Mononuclear cell (primary cell): ENCODE data around the gene NBPF1. TPM values are rescaled to one million over a fixed set of nuclear protein-coding genes. Genes with fewer than 3 reads are reported as not detected.
"Not testable (repeated sequence)": the region's sequence is repeated elsewhere in the genome, so short reads cannot be mapped to it uniquely, and the experiment has no call there.

ENCODE experiments used
- H3K27me3 ChIP-seq: 2 replicates; pipeline ENCODE4 v1.6.0; 2011; ENCODE audit warnings: low read length, control low read depth; ENCODE audit not compliant: insufficient read depth
- H3K4me1 ChIP-seq: 2 replicates; pipeline ENCODE4 v1.5.1; 2011; ENCODE audit warnings: mild to moderate bottlenecking, low read length, control low read depth; ENCODE audit not compliant: insufficient read depth
- H3K4me3 ChIP-seq: 2 replicates; pipeline ENCODE4 v1.5.1; 2011; ENCODE audit warnings: mild to moderate bottlenecking, low read length, moderate library complexity
- H3K9me3 ChIP-seq: 2 replicates; pipeline ENCODE4 v1.5.1; 2011; ENCODE audit warnings: low read depth, mild to moderate bottlenecking, control low read depth, low read length
- total RNA-seq: library from RNA; depleted of rRNA; stranded (reverse); fragments of >200 nt; gene quantifications from one replicate; pipeline ENCODE4 v1.2.3, GENCODE V29; 2012

NBPF1 gene
- total RNA-seq, 1 donor: 15.4 TPM

DNA sequence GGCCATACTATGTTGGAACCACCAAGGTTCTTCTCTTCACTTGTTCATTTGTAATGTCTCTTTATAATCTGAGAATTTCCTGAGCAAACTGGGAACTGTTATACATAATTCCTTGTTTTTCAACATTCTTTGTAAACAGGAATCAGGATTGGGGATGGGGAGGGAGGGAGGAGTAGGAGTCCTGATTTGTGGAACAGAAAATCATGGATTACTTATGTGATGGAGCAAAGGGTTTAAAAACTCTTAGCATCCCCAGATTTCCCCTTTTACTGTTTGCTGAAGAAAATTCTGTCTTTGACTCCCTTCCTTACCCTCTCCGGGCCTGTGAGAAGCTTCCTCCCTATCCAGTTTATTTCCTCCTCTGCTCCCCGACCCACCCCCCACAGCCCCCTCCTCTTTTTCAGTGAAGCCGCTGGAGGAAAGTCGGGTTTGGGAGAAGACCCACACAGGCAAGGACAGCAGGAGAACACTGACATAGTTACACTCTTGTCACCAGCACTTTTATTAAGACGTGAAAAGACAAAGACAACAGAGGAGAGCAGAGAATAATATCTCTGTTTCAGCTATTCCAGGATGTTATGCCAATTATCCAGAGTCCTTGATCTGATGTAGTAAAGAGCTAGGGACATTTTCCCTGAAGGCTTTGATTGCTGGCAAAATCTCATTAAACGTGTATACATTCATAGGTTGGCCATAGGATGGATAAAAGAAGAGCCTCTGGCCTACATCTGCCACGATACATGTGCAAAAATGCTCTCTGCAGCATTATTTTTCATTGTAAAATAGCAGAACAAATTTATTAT is 4.6 kb upstream of the NBPF1 start:
- Histone ChIP-seq H3K27me3 (peaks cover 11% of the 10 kb centered on the region), H3K4me3 (no peak overlapping the region), H3K4me1 (peaks cover 14% of the 10 kb centered on the region), H3K9me3 (no peaks in the 10 kb centered on the region)

DNA sequence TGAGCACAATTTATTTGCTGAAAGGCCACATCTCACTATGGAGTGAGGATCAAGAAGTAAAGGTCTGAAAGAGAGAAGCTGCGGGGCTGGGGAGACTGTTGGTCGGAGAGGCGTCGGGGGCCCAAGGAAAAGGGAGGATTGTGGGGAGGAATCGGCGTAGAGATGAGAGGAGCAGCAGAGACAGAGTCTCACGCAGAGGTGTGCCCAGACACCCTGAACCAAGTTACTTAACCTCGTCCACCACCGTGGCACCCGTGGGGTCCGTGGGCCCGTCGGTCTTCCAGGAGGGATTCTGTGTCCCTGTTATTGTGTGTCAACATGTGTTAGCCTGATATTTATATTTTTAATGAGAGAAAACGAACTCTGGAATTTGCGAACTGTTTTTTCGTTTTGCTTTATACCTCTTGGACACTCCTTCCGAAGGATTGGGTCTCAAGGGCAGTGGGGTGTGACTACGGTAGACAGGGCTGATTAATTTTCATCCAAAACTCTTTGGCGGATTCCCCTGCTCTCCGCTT is 3.8 kb upstream of the NBPF1 start:
- H3K27me3 ChIP-seq: peaks cover 17% of the 10 kb centered on the region
- no peaks in the 10 kb centered on the region for H3K9me3 ChIP-seq
- peaks cover 22% of the 10 kb centered on the region for H3K4me1 ChIP-seq
- no peak overlapping the region for H3K4me3 ChIP-seq

DNA sequence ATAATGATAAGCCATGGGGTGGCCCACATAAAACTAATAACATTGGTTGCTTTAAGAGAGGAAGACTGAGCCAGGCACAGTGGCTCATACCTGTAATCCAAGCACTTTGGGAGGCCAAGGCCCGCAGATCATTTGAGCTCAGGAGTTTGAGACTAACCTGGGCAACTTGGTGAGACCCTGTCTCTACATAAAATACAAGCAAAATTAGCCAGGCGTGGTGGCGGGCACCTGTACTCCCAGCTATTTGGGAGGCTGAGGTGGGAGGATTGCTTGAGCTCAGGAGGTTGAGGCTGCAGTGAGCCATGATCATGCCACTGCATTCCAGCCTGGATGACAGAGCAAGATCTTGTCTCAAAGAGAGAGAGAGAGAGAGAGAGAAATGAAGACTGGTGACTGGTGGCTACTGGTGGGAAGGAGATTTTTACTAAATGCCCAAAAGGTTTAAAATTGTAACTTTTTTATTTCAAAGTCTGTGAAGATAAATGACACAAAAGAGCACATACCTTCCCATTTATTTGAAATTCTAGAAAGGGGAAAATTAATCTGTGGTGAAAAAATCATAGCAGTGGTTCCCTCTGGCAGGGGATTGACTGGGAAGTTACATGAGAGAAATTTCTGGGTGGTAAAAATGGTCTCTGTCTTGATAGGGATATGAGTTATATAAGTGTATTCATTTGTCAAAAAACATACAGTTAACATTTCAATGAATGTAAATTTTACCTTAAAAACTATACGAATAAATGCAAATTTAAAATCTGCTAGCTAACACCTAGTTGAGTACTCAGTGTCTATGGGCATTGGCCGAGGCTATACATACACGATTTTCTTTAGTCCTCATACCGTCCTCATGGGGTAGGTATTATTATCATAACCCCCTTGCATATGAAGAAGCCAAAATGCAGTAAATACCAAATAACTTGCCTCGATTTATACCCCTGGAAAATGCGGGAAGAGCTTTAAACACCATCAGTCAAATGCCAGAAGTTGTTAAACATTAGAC is 2.2 kb upstream of the NBPF1 start:
- H3K4me3 ChIP-seq: no peak overlapping the region
- peaks cover 26% of the 10 kb centered on the region for H3K4me1 ChIP-seq
- H3K9me3 ChIP-seq: no peaks in the 10 kb centered on the region

DNA sequence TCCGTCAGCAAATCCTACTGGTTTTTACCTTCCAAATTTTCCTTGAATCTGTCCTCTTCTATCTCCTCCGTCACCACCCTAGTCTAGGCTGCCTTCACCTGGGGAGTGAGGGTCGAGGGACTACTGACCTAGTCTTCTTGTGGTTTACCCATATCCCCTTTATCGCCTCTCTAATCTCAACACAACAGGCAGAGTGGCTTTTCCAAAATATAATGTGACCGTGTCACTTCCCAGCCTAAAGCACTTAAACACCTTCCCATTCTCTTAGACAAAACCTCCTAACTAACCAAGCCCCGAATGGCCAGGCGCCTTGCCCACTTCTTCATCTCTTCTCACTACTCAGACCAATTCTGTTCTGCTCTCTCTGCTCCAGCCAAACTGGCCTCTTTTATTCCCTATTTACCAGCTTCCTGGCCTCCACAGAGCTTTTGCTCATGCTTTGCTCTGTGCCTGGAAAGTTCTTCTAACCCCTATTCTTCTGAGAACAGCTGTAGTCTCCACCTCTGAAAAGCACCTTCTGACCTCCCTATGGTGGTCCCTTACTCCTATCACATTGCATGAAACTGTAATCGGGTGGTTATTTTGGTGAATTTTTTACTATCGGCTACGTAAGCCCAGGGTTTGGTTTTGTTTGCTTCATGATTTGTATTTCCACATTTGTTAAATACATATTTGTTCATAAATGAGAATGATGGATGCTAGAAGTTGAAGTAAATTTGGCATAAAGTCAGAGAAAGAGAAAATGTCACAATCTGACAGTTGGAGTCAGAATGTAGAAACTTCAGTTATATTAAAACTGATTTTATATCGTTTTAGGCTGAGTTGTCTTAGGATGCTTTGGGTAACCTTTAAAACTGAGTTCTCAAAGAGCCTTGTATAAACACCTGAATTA is 1.2 kb upstream of the NBPF1 start:
- Histone ChIP-seq H3K27me3 (peaks cover 22% of the 10 kb centered on the region), H3K9me3 (no peaks in the 10 kb centered on the region), H3K4me1 (peaks cover 26% of the 10 kb centered on the region), H3K4me3 (no peak overlapping the region)

More for the DNA sequence above, 2.2 kb upstream of the NBPF1 start:
- peaks cover 22% of the 10 kb centered on the region for H3K27me3 ChIP-seq

DNA sequence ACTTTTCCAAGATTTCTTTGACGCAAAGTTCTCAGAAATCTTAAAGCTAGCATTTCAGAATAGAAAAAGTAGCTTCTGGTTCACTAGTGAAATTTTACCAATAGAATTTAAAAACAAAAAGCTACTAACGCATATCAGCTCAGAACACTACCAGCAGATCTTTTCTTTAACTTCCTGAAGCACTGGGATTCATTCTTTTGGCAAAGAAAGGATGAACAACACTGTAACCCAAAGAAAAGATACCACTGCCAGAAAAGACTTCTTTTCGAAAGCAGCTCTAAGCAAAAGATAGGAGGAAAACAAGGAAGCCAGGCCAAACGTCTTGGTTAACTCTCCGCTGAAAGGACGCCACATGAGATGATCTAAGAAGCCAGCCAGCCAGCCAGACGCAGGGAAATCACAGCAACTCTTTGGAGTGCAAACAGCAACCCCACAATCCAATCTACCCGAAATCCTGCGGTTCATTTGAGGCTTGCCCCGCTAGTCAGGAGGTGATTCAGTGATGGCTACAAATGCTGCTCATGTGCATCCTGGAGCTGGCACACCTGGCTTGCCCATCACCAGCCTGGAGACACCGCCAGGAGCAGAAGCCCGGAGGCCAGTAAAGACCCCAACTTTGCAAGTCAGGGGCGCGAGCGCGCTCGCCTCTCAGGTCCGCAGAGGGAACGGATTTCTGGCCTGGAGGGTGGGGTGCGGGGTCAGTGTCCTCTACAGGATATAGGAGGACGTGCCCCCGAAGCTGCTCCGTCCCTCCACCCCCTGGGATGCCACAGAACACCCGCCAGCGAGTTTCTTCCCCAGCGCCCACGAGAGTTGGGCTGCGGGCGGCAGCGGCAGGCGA is 812 bp downstream of the NBPF1 start:
- Histone ChIP-seq H3K4me3 (peak overlapping the region; percentile 66), H3K4me1 (peaks cover 26% of the 10 kb centered on the region), H3K9me3 (no peaks in the 10 kb centered on the region), H3K27me3 (peaks cover 22% of the 10 kb centered on the region)

DNA sequence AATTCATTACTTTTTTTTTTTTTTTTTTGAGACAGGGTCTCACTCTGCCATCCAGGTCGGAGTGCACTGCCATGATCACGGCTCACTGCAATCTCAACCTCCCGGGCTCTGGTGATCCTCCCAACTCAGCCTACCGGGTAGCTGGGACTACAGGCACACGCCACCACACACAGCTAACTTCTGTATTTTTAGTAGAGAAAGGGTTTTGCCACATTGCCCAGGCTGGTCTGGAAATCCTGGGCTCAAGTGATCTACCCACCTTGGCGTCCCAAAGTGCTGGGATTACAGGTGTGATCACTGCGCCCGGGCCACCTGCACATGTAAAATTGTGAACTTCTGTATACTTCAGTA is 1.4 kb downstream of the NBPF1 start:
- Histone ChIP-seq H3K4me1 (peaks cover 26% of the 10 kb centered on the region), H3K27me3 (peaks cover 22% of the 10 kb centered on the region)
- not testable (repeated sequence) for H3K4me3 ChIP-seq, H3K9me3 ChIP-seq

DNA sequence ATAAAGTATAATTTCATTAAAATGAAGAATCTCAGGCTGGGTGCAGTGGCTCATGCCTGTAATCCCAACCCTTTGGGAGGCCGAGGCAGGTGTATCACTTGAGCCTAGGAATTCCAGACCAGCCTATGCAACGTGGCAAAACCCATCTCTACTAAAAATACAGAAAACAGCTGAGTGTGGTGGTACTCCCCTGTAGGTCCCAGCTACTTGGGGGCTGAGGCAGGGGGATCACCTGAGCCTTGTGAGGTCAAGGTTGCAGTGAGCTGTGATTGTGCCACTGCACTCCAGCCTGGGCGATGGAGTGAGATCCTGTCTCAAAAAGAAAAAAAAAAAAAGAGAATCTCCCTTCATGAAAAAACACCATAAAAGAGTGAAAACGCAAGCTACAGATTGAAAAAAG is 2.2 kb downstream of the NBPF1 start:
- Histone ChIP-seq H3K27me3 (peaks cover 22% of the 10 kb centered on the region), H3K4me1 (peaks cover 26% of the 10 kb centered on the region)
- not testable (repeated sequence) for H3K4me3 ChIP-seq, H3K9me3 ChIP-seq

DNA sequence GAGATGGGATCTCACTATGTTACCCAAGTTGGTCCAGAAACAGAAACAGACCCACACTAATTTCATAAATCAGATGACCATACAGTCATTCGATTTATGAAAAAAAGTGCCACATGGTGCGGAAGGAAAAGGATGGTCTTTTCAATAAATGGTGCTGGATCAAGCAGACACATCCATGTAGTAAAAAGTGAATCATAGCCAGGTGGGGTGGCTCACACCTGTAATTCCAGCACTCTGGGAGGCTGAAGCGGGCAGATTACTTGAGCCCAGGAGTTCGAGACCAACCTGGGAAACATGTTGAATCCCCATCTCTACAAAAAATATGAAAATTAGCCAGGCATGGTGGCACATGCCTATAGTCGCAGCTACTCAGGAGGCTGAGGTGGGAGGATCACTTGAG is 2.8 kb downstream of the NBPF1 start:
- peaks cover 26% of the 10 kb centered on the region for H3K4me1 ChIP-seq
- H3K27me3 ChIP-seq: peaks cover 22% of the 10 kb centered on the region
- H3K4me3 ChIP-seq, H3K9me3 ChIP-seq: not testable (repeated sequence)

DNA sequence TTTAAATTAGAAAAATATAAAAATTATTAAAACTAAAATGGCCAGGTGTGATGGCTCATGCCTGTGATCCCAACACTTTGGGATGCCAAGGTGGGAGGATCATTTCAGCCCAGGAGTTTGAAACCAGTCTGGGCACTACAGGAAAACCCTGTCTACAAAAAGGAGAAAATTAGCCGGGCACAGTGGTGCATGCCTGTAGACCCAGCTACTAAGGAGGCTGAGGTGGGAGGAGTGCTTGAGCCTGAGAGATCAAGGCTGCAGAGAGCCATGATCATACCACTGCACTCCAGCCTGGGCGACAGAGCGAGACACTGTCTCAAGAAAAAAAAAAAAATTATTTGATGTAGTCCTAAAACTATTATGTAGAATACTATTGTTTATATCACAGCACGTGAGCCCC is 3.6 kb downstream of the NBPF1 start:
- not testable (repeated sequence) for H3K4me3 ChIP-seq, H3K9me3 ChIP-seq
- Histone ChIP-seq H3K27me3 (peaks cover 22% of the 10 kb centered on the region), H3K4me1 (peaks cover 26% of the 10 kb centered on the region)

DNA sequence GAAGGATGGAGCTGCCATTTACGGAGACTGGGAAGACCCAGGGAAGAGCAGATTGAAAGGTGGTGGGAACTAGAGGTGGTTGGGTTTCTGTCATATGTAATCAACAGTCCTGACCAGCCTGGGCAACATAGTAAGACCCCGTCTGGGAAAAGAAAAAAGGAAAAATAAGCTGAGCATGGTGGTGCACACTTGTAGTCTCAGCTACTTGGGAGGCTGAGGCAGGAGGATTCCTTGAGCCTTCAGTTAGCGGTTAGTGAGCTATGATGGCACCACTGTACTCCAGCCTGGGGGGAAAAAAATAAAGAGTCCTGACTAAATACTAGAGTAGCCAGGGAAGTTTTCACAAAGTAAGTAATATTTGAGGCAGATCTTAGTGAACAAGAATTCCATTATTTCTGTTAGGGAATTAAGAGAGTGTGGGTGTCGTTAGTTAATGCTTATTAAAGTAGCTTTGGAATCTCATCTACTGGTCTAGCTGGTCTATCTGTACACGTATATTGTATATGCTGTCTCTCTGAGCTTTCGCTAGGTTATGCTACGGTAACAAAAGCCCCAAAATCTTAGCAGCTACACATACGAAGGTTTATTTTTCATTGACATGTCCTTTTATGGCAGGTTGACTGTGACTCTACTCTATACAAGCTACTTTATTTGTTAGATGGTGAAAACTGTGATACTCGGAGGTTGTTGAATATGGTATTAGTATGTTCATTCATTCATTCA is 4.4 kb downstream of the NBPF1 start:
- peaks cover 19% of the 10 kb centered on the region for H3K4me1 ChIP-seq
- peaks cover 14% of the 10 kb centered on the region for H3K27me3 ChIP-seq
- H3K4me3 ChIP-seq: no peak overlapping the region
- no peaks in the 10 kb centered on the region for H3K9me3 ChIP-seq

DNA sequence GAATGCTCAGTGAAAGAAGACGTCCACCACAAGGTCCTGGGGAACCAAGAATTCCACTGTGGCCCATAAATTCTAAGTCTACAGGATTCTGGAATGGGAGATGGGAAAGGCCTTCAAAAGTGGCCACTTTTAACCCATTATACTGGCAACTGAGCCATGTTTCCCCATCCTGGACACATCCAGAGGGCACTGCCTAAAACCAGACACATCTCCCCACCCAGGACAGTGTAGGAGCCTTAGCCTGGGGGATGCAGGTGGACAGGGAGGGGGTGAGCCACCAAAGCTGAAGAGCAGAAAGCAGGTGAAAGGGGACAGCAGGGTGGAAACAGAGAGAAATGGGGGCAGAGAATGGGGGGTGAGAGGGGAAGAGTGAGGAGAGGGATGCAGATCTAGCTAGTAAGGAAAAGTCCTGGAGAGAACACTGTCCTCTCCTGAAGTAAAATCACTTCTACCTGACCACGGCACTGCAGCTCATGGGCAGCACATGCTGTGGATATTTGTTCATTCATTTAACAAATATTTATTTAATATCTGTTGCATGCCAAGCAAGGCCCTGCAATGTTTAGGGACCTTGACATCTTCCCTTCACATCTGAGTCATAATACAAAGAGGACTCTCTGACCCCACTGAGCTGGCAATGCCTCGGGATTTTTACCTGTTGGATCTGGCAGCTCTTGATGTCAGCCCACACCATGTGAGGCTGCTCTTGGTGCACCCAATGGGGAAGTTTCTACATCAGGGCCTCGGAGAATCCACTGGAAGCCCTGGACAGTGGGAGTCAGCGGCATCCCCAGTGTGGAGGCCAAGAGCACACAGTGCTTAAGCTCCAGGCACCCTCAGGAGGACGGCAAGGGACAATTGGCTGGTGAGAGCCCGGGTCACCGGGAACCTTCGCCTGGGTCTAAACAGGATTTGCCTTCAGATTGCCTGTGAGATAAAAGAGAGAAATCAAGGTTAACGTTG is 5.2 kb downstream of the NBPF1 start:
- peaks cover 13% of the 10 kb centered on the region for H3K4me1 ChIP-seq
- H3K4me3 ChIP-seq, H3K9me3 ChIP-seq: not testable (repeated sequence)
- H3K27me3 ChIP-seq: peaks cover 11% of the 10 kb centered on the region

DNA sequence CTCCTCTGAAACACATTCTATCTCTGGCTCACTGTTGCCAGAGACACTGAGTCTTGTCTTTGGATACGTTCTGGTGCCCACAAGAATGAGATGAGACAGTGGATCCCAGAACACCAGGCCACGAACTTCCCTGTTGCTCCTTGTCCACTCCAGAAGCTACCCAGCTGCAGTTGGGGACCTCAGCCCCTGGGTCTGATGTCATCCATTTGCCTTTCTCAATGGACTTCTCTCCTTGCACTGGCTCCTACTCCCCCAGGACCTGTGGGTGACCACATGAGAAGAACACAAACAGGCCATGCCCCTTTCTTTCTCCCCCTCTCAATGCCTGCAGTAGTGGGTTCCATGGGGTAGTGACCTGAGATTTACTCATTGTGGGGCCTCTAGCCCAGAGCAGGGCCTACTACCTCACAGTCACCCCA is 5.9 kb downstream of the NBPF1 start:
- H3K9me3 ChIP-seq: no peaks in the 10 kb centered on the region
- H3K4me3 ChIP-seq: no peak overlapping the region
- peaks cover 7% of the 10 kb centered on the region for H3K4me1 ChIP-seq
- peaks cover 7% of the 10 kb centered on the region for H3K27me3 ChIP-seq
